GM19324 (cell line): ENCODE measurements around the gene PLPP4.
"Not testable (repeated sequence)": the region's sequence is repeated elsewhere in the genome, so short reads cannot be mapped to it uniquely, and the experiment has no call there.

Source experiments
- ATAC-seq: cut with Tn5 transposase; IDR thresholded peaks from one replicate; pipeline ENCODE4 v1.9.1; 2021; ENCODE audit warnings: mild to moderate bottlenecking, moderate library complexity; ENCODE audit not compliant: unreplicated experiment, low FRiP score

Gene PLPP4

GRCh38 chr10:120483651-120484301 lies 26.7 kb downstream of the PLPP4 start:
- ATAC-seq, result no peak

- ATAC-seq, result no peak
Observed at GRCh38 chr10:120485946-120486345, 28.9 kb downstream of the PLPP4 start.

GRCh38 chr10:120486671-120487205 lies 29.7 kb downstream of the PLPP4 start:
- no peak for ATAC-seq

- ATAC-seq, result no peak
Observed at GRCh38 chr10:120490288-120490687, 33.3 kb downstream of the PLPP4 start.

- no peak for ATAC-seq
Observed at GRCh38 chr10:120492346-120492745, 35.3 kb downstream of the PLPP4 start.

- ATAC-seq, result peak; percentile 79
Observed at GRCh38 chr10:120493411-120494312, 36.6 kb downstream of the PLPP4 start.

- ATAC-seq, result no peak
Observed at GRCh38 chr10:120494313-120494710, 37.3 kb downstream of the PLPP4 start.

GRCh38 chr10:120495226-120496009 lies 38.4 kb downstream of the PLPP4 start:
- no peak for ATAC-seq

- ATAC-seq, result no peak
Observed at GRCh38 chr10:120499883-120500282, 42.9 kb downstream of the PLPP4 start.

GRCh38 chr10:120503689-120504088 lies 46.7 kb downstream of the PLPP4 start:
- ATAC-seq, result no peak

- ATAC-seq, result not testable (repeated sequence)
Observed at GRCh38 chr10:120504227-120504626, 47.2 kb downstream of the PLPP4 start.

GRCh38 chr10:120505056-120505455 lies 48.0 kb downstream of the PLPP4 start:
- no peak for ATAC-seq

GRCh38 chr10:120505866-120506265 lies 48.8 kb downstream of the PLPP4 start:
- no peak for ATAC-seq

GRCh38 chr10:120506674-120507073 lies 49.6 kb downstream of the PLPP4 start:
- ATAC-seq, result no peak

GRCh38 chr10:120507175-120507574 lies 50.1 kb downstream of the PLPP4 start:
- no peak for ATAC-seq

GRCh38 chr10:120507651-120508050 lies 50.6 kb downstream of the PLPP4 start:
- no peak for ATAC-seq

GRCh38 chr10:120508393-120508792 lies 51.4 kb downstream of the PLPP4 start:
- no peak for ATAC-seq

- ATAC-seq, result no peak
Observed at GRCh38 chr10:120508966-120509365, 51.9 kb downstream of the PLPP4 start.

GRCh38 chr10:120511165-120511564 lies 54.1 kb downstream of the PLPP4 start:
- ATAC-seq, result no peak

GRCh38 chr10:120513307-120513796 lies 56.3 kb downstream of the PLPP4 start:
- ATAC-seq, result no peak
